8988T (cell line): Measurements from ENCODE around the gene SOCS2.

ENCODE experiments used
- DNase-seq: peaks from one replicate; pipeline ENCODE4 v3.0.0; 2011

Gene SOCS2

GRCh38 chr12:93568091-93568490, 4.4 kb upstream of the SOCS2 start:
- DNase-seq: no peak

- no peak for DNase-seq
Measured at GRCh38 chr12:93569301-93569655, 3.2 kb upstream of the SOCS2 start.

DNA sequence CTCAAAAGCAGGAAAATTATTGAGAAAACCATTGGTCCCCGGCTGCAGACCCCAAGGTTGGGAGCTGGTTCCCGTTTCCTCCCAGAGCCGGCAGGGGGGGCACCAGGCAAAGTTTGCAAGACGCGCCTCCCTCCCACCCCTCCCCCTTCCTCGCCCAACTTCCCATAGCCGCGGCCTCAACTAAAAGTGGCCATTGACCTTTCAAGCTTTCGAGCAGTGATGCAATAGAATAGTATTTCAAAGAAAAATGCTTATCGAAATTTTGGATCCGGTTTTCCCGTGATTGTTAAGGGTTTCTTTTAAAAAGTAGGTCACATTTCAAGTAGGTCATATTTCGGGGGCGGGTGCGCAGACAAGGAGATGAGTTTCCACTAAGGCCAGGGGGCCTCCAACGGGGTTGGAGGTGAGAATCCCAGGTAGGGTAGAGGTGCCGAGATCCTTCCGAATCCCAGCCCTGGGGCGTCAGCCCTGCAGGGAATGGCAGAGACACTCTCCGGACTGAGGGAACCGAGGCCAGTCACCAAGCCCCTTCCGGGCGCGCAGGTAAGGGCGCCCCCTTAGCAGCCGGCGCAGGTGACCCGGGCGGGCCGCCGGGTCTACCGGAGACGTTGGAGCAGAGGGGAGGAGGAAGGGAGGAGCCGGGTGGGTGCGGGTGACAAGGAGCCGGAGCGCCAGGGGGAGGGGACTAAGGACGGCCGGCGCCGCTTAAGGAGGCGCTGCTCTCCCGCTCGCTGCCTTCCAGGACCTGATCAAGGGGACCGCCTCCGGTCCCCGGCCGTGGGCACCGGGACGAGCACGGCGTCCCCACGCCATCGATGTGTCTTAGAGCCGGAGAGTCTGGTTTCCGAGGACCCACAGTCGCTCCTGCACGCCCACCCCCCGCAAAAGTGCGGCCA, 2.6 kb upstream of the SOCS2 start:
- peak; percentile 80 for DNase-seq

- DNase-seq: peak; percentile 83
Measured at GRCh38 chr12:93570552-93571364, 1.7 kb upstream of the SOCS2 start.

GRCh38 chr12:93571365-93571924, 1.0 kb upstream of the SOCS2 start:
- peak; percentile 51 for DNase-seq

GRCh38 chr12:93572712-93573551, 457 bp downstream of the SOCS2 start:
- no peak for DNase-seq

GRCh38 chr12:93573552-93574223, 1.2 kb downstream of the SOCS2 start:
- DNase-seq: no peak

DNA sequence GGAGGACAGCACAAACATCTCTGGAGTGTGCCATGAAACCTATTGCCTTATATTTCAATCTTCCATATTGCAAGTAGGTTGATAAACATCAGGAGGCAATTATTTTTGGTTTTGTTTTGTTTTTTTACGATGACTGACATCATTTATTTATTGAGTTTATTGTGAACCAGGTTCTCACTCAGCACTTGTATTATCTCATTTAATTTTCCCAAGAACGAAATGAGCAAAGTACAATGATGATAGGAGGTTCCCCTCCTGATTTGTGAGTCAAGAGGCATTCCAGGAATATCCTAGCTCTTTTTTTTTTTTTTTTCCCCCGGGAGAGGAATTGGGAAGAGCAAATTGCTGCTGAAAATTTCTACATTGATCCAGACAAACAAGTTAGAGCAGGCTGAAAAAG, 4.7 kb downstream of the SOCS2 start:
- no peak for DNase-seq

- DNase-seq: no peak
Measured at GRCh38 chr12:93578221-93578620, 5.7 kb downstream of the SOCS2 start.

DNA sequence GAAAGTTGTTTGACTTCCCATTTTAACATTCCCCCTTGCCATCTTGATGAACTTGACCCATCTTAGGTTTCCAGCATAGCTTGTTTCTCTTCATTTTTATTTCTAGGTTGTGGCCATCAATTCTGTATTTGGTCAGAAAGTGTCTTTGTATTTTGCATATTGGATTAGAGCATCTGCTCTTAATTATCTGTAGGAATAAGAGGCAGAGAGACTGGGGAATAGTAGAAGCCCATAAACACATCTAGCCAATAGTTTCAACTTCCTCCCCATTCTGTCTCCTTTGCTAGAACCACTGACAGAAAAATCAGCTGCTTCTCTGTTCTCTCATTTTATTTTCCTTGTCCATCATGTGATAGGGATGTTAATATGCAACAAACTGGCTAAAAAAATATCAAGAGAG, 8.2 kb downstream of the SOCS2 start:
- no peak for DNase-seq

DNA sequence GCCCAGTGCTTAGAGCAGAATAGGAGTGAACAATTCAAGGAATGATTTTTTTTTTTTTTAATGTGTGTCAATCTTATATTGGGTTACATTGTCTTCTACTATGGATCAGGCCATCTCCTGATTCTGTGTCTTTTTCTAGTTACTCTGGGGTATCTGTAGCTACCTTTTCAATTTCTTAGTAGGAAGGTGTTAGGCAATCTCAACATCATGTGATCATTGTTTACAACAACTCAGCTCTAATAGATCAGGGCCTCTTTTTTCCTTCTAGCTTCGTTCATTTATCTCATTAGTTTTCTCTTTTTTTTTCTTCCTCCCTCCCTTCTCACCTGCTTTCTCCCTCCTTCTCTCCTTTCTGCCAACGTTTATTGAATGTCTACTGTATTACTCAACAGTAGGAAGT, 8.9 kb downstream of the SOCS2 start:
- DNase-seq: no peak

- DNase-seq: no peak
Measured at GRCh38 chr12:93582351-93582750, 9.9 kb downstream of the SOCS2 start.

- DNase-seq: no peak
Measured at GRCh38 chr12:93583627-93584392, 11.3 kb downstream of the SOCS2 start.

GRCh38 chr12:93585247-93585646, 12.8 kb downstream of the SOCS2 start:
- no peak for DNase-seq

- no peak for DNase-seq
Measured at GRCh38 chr12:93587611-93588010, 15.1 kb downstream of the SOCS2 start.

DNA sequence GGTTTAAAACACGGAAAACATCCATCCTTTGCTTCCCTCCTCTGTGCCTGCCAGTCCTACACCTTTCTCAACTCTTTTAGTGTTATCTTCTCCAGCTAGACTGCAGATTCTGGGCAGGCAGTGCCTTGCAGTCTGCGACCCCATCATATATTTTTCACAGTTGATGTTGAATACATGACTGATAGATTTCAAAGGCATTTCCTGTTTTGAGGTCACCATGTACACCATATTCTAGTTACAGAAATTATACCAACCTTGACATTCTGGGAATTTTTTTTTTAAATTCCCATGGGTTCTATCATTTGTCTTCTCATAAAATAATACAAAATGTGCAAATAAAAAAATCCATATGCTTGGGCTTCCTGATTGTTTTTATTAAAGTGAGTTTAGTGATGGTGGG, 16.6 kb downstream of the SOCS2 start:
- DNase-seq: no peak

- DNase-seq: no peak
Measured at GRCh38 chr12:93591137-93591868, 18.8 kb downstream of the SOCS2 start.

DNA sequence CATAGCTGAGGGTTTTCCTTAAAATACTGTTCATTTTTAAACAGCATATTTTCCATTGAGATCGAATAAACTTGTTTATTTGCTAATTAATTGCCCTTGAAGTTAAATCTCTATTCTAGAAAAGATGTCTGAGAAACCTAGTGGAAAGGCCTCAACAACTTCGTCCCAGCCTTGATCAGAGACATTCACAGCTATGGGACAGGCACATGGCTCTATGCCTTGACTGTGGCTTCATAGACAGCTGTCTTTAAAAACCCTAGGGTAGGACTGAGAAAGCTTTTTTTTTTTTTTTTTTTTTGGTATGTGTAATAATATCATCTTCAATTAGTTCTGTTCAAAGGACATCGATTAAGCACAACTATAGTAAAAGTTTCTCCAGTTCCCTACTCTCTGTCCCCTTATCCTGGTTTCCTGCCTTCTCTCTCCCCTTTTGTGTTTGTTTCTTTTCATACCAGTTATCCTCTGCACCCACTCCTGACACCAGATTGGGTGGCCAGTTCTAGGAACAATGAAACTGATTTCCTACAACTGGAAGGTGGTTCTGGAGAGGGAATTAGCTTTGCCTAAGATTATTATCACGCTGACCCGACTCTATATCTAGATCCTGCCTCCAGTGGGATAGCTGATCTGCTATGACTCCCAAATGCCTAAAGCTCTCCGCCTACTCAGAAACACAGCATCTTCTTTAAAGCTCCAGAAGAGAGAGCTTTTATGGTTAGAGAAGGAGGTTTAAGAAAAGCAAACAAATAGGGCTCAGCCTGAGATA, 20.3 kb downstream of the SOCS2 start:
- no peak for DNase-seq

DNA sequence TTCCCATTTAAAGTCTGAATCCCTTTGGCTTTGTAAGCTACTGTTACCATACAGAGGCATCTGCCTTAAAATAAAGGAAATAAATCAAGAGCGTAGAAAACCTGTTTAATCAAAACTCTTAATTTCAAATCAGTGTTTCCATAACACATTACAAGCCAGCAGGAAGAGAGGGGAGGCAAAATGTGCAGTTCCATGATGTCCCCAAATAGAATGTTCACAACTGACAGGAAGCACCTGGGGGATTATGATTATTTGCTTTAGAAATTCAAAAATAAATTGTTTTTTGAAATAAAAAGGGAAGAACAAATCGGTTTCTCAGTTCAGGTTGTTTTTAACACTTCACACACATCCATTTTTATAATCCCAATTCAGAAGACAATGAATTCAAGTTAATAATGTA, 21.4 kb downstream of the SOCS2 start:
- no peak for DNase-seq

GRCh38 chr12:93594766-93595311, 22.4 kb downstream of the SOCS2 start:
- no peak for DNase-seq
